Measurements from ENCODE around the gene THOC1. TPM values are rescaled to one million over a fixed set of nuclear protein-coding genes. Genes with fewer than 3 reads are reported as not detected.

Gene THOC1
- total RNA-seq, 4 donors from 2014 or later = 17.1 to 84.4 (median 28.9) TPM

DNA sequence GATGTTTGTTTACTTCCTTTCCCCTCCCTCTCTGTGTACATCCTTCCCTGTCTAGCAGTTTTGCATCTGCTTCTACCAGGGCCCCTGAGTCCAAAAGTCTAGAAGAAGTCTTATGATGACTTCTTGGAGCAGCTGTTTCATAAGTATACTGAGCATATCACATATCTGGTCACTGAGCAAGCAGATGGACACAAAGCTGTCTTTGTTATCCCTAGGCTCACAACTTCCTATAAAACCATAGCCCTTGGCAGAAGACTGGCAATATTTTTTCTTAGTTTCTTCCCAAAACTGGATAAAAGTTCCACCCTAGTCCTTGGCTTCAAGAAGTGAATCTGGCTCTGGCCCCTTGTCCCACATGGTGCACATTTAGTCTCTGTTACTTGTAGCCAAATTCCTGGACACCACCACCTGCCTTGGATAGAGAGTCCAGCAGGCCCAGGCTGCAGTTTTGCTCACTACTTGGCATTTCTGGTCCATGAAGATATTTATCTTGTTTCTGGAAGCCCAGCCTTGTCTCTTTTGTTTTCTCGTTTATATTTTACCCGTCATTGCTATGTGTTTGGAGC lies 22.5 kb downstream of the THOC1 start:
- peaks cover 0 to 8% (median 0%) of the 10 kb centered on the region in 3 donors for H3K4me1 ChIP-seq
- no peak overlapping the region for H3K27ac ChIP-seq
- H3K4me3 ChIP-seq = no peak overlapping the region
- H3K9me3 ChIP-seq = no peaks in the 10 kb centered on the region
- peaks cover 4 to 86% of the 10 kb centered on the region in 2 donors for H3K36me3 ChIP-seq
- no peak for ATAC-seq
- WGBS, 2 donors (ENCODE audit: low coverage in 1 of 2) = 74 to 83% methylated on average over 2 of the region's 2 CpGs
- TF ChIP-seq EP300 (IDR thresholded peaks at IDR 0.05) (no peak), POLR2AphosphoS5 (IDR thresholded peaks at IDR 0.05) (no peak), POLR2A (IDR thresholded peaks at IDR 0.05) (no peak), CTCF (IDR thresholded peaks at IDR 0.05) (no peak)
- no peaks in the 10 kb centered on the region for H3K27me3 ChIP-seq

GRCh38 chr18:240175-240574 lies 27.7 kb downstream of the THOC1 start:
- H3K27me3 ChIP-seq = no peaks in the 10 kb centered on the region
- WGBS, 2 donors (ENCODE audit: low coverage in 1 of 2) = 45 to 80% methylated on average over 1 of the region's 1 CpG
- no peak overlapping the region for H3K4me3 ChIP-seq
- H3K9me3 ChIP-seq = no peaks in the 10 kb centered on the region
- H3K4me1 ChIP-seq = peaks cover 0 to 13% (median 0%) of the 10 kb centered on the region in 3 donors
- ATAC-seq = no peak
- peaks cover under 1 to 39% of the 10 kb centered on the region in 2 donors for H3K36me3 ChIP-seq
- no peak overlapping the region for H3K27ac ChIP-seq
- TF ChIP-seq POLR2AphosphoS5 (IDR thresholded peaks at IDR 0.05) = no peak
- no peak for TF ChIP-seq POLR2A (IDR thresholded peaks at IDR 0.05)
- TF ChIP-seq CTCF (IDR thresholded peaks at IDR 0.05) = no peak
- TF ChIP-seq EP300 (IDR thresholded peaks at IDR 0.05) = no peak

DNA sequence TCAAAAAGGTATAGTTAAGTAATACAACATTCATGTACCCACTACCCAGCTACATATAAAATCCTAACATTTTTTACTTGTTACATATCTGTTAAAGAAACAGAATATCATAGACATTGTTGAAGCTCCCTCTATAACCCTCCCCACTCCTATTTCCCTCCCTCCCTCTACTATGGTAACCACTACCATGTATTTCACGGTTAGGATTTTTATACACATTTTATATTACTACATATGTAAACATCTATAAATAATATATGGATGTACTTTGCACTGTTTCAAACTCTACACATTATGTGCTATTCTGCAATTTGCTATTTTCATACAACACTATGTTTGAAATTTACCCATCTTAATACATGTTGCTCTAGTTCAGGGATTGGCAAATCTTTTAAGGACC lies 36.3 kb downstream of the THOC1 start:
- TF ChIP-seq POLR2A (IDR thresholded peaks at IDR 0.05) = no peak
- no peak for TF ChIP-seq CTCF (IDR thresholded peaks at IDR 0.05)
- no peak for TF ChIP-seq EP300 (IDR thresholded peaks at IDR 0.05)
- TF ChIP-seq POLR2AphosphoS5 (IDR thresholded peaks at IDR 0.05) = no peak
- no peak overlapping the region for H3K4me3 ChIP-seq
- 40 to 46% methylated on average over 1 of the region's 1 CpG for WGBS, 2 donors (ENCODE audit: low coverage in 1 of 2)
- no peaks in the 10 kb centered on the region for H3K4me1 ChIP-seq
- no peaks in the 10 kb centered on the region for H3K9me3 ChIP-seq
- no peak overlapping the region for H3K27ac ChIP-seq
- no peak for ATAC-seq
- H3K36me3 ChIP-seq = peaks cover 0 to 28% of the 10 kb centered on the region in 2 donors
- H3K27me3 ChIP-seq = no peaks in the 10 kb centered on the region

GRCh38 chr18:228586-228985 lies 39.3 kb downstream of the THOC1 start:
- TF ChIP-seq POLR2A (IDR thresholded peaks at IDR 0.05) = no peak
- no peak for TF ChIP-seq POLR2AphosphoS5 (IDR thresholded peaks at IDR 0.05)
- TF ChIP-seq CTCF (IDR thresholded peaks at IDR 0.05) = no peak
- no peak for TF ChIP-seq EP300 (IDR thresholded peaks at IDR 0.05)
- WGBS, 2 donors (ENCODE audit: low coverage in 1 of 2) = 95 to 100% methylated on average over 1 of the region's 1 CpG
- Histone ChIP-seq H3K27ac (no peak overlapping the region), H3K4me1 (no peaks in the 10 kb centered on the region), H3K36me3 (peaks cover 7 to 58% of the 10 kb centered on the region in 2 donors), H3K4me3 (no peak overlapping the region), H3K27me3 (no peaks in the 10 kb centered on the region), H3K9me3 (no peaks in the 10 kb centered on the region)
- no peak for ATAC-seq

GRCh38 chr18:227902-228301 lies 39.9 kb downstream of the THOC1 start:
- no peak overlapping the region for H3K4me3 ChIP-seq
- no peaks in the 10 kb centered on the region for H3K9me3 ChIP-seq
- no peak for TF ChIP-seq POLR2AphosphoS5 (IDR thresholded peaks at IDR 0.05)
- no peak for TF ChIP-seq EP300 (IDR thresholded peaks at IDR 0.05)
- TF ChIP-seq POLR2A (IDR thresholded peaks at IDR 0.05) = no peak
- no peak for TF ChIP-seq CTCF (IDR thresholded peaks at IDR 0.05)
- no peaks in the 10 kb centered on the region for H3K27me3 ChIP-seq
- no peak for ATAC-seq
- 88 to 94% methylated on average over 3 to 4 of the region's 4 CpGs for WGBS, 2 donors (ENCODE audit: low coverage in 1 of 2)
- no peaks in the 10 kb centered on the region for H3K4me1 ChIP-seq
- H3K36me3 ChIP-seq = peaks cover 7 to 65% of the 10 kb centered on the region in 2 donors
- H3K27ac ChIP-seq = no peak overlapping the region
